H1 (cell line): ENCODE data around the gene TOGARAM1. TPM values are rescaled to one million over a fixed set of nuclear protein-coding genes. Genes with fewer than 3 reads are reported as not detected.

Experiments used
- CREB1 ChIP-seq: IDR thresholded peaks from 2 replicates; pipeline ENCODE4 v1.6.1; 2012; ENCODE audit warnings: inconsistent platforms
- RNF2 ChIP-seq: fragments of 200-900, 300-1000 bp; sonication (generic); IDR thresholded peaks from 2 replicates; pipeline ENCODE4 v1.7.1; 2016; ENCODE audit warnings: borderline replicate concordance, low read depth, mild to moderate bottlenecking, antibody characterized with exemption, low read length; ENCODE audit not compliant: poor library complexity, severe bottlenecking; ENCODE audit errors: missing control alignments
- RXRA ChIP-seq: IDR thresholded peaks from 2 replicates; pipeline ENCODE4 v1.6.1; 2011; ENCODE audit warnings: low read depth, mild to moderate bottlenecking, low read length, moderate library complexity; ENCODE audit not compliant: insufficient read depth
- SIX5 ChIP-seq: IDR thresholded peaks from 2 replicates; pipeline ENCODE4 v1.6.1; 2011; ENCODE audit warnings: mild to moderate bottlenecking, low read depth, low read length
- polyA plus RNA-seq, 7 experiments: library from polyadenylated mRNA; depleted of rRNA in 3 of 7; stranded (reverse) in 5 of 7; unstranded in 2 of 7; fragments of >200 nt in 5 of 7; fragments of 200-250 nt in 2 of 7; gene quantifications; 1 replicate in 5 of 7; 2 replicates in 1 of 7; 4 replicates in 1 of 7; pipeline versions ENCODE4 v1.2.1 to v1.2.3, GENCODE V29; 2011 to 2013; ENCODE audit warnings: missing spikeins in 2 of 7, mixed read lengths in 2 of 7
- total RNA-seq: library from RNA; stranded (reverse); fragmentation: NEBNext Ultra II Directional; extraction: Animal tissue kit (Norgen Biotek cat#: 25700); gene quantifications from 2 replicates; pipeline ENCODE4 v1.2.1, GENCODE V29; 2021
- TF ChIP-seq, protein P1 (sequence below): fragments of 300-600 bp; sonication (generic); IDR thresholded peaks from 2 replicates; pipeline ENCODE4 v1.7.1; 2012; ENCODE audit warnings: low read length, moderate library complexity, mild to moderate bottlenecking, inconsistent platforms; ENCODE audit not compliant: insufficient replicate concordance
- TF ChIP-seq, protein P2 (sequence below): IDR thresholded peaks from 2 replicates; pipeline ENCODE4 v1.6.1; 2011; ENCODE audit warnings: low read length, improper control_type of control experiment
- TF ChIP-seq, protein P3 (sequence below): IDR thresholded peaks from 2 replicates; pipeline ENCODE4 v1.6.1; 2012; ENCODE audit warnings: inconsistent platforms

The TOGARAM1 gene
- total and polyA plus RNA-seq, 2 of the 8 experiments (the other 6 are each of a cell fraction or from before 2014, with no cell fraction given), result 2.5 to 6.8 TPM

DNA sequence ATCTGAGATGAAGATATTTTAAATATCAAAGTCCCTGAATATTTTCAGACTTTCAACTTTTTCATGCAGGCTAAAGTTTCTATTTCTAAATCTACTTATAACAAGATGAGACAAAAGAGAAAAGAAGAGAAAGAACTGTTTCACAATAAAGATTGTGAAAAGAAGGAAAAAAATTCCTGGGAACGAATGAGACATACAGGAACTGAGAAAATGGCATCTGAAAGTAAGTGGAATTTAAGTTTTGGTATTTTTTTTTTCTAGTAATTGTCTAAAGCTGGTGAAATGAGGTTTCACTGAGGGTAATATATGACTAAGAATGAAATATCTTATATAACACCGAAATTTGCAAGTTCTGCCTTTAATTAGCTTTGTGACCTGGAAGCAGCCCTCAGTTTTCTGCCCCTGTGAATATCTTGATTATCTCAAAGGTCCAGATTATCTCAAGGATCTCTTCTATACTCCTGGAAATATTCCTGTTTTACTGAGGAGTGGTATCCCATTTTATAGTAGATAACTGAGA is 66.2 kb downstream of the TOGARAM1 start (continued):
- TF ChIP-seq, protein P1, sequence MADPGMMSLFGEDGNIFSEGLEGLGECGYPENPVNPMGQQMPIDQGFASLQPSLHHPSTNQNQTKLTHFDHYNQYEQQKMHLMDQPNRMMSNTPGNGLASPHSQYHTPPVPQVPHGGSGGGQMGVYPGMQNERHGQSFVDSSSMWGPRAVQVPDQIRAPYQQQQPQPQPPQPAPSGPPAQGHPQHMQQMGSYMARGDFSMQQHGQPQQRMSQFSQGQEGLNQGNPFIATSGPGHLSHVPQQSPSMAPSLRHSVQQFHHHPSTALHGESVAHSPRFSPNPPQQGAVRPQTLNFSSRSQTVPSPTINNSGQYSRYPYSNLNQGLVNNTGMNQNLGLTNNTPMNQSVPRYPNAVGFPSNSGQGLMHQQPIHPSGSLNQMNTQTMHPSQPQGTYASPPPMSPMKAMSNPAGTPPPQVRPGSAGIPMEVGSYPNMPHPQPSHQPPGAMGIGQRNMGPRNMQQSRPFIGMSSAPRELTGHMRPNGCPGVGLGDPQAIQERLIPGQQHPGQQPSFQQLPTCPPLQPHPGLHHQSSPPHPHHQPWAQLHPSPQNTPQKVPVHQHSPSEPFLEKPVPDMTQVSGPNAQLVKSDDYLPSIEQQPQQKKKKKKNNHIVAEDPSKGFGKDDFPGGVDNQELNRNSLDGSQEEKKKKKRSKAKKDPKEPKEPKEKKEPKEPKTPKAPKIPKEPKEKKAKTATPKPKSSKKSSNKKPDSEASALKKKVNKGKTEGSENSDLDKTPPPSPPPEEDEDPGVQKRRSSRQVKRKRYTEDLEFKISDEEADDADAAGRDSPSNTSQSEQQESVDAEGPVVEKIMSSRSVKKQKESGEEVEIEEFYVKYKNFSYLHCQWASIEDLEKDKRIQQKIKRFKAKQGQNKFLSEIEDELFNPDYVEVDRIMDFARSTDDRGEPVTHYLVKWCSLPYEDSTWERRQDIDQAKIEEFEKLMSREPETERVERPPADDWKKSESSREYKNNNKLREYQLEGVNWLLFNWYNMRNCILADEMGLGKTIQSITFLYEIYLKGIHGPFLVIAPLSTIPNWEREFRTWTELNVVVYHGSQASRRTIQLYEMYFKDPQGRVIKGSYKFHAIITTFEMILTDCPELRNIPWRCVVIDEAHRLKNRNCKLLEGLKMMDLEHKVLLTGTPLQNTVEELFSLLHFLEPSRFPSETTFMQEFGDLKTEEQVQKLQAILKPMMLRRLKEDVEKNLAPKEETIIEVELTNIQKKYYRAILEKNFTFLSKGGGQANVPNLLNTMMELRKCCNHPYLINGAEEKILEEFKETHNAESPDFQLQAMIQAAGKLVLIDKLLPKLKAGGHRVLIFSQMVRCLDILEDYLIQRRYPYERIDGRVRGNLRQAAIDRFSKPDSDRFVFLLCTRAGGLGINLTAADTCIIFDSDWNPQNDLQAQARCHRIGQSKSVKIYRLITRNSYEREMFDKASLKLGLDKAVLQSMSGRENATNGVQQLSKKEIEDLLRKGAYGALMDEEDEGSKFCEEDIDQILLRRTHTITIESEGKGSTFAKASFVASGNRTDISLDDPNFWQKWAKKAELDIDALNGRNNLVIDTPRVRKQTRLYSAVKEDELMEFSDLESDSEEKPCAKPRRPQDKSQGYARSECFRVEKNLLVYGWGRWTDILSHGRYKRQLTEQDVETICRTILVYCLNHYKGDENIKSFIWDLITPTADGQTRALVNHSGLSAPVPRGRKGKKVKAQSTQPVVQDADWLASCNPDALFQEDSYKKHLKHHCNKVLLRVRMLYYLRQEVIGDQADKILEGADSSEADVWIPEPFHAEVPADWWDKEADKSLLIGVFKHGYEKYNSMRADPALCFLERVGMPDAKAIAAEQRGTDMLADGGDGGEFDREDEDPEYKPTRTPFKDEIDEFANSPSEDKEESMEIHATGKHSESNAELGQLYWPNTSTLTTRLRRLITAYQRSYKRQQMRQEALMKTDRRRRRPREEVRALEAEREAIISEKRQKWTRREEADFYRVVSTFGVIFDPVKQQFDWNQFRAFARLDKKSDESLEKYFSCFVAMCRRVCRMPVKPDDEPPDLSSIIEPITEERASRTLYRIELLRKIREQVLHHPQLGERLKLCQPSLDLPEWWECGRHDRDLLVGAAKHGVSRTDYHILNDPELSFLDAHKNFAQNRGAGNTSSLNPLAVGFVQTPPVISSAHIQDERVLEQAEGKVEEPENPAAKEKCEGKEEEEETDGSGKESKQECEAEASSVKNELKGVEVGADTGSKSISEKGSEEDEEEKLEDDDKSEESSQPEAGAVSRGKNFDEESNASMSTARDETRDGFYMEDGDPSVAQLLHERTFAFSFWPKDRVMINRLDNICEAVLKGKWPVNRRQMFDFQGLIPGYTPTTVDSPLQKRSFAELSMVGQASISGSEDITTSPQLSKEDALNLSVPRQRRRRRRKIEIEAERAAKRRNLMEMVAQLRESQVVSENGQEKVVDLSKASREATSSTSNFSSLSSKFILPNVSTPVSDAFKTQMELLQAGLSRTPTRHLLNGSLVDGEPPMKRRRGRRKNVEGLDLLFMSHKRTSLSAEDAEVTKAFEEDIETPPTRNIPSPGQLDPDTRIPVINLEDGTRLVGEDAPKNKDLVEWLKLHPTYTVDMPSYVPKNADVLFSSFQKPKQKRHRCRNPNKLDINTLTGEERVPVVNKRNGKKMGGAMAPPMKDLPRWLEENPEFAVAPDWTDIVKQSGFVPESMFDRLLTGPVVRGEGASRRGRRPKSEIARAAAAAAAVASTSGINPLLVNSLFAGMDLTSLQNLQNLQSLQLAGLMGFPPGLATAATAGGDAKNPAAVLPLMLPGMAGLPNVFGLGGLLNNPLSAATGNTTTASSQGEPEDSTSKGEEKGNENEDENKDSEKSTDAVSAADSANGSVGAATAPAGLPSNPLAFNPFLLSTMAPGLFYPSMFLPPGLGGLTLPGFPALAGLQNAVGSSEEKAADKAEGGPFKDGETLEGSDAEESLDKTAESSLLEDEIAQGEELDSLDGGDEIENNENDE, result no peak
- TF ChIP-seq, protein P2, sequence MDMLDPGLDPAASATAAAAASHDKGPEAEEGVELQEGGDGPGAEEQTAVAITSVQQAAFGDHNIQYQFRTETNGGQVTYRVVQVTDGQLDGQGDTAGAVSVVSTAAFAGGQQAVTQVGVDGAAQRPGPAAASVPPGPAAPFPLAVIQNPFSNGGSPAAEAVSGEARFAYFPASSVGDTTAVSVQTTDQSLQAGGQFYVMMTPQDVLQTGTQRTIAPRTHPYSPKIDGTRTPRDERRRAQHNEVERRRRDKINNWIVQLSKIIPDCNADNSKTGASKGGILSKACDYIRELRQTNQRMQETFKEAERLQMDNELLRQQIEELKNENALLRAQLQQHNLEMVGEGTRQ, result no peak
- TF ChIP-seq CREB1, result no peak
- no peak for TF ChIP-seq SIX5
- TF ChIP-seq RXRA, result no peak
- no peak for TF ChIP-seq RNF2
- TF ChIP-seq, protein P3, sequence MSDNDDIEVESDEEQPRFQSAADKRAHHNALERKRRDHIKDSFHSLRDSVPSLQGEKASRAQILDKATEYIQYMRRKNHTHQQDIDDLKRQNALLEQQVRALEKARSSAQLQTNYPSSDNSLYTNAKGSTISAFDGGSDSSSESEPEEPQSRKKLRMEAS, result no peak
